PC-9 (cell line): ENCODE results near the gene AKAP11.
A peak's percentile ranks its signal among the peaks of the same experiment; 100 is the strongest.

Source experiments
- CTCF ChIP-seq: fragments of 200-600 bp; sonication (generic); conservative IDR thresholded peaks from 2 replicates; pipeline ENCODE4 v1.6.1; 2017; ENCODE audit warnings: mixed run types, antibody characterized with exemption, mild to moderate bottlenecking, moderate library complexity
- EZH2 ChIP-seq: fragments of 200-600 bp; sonication (generic); IDR thresholded peaks from 2 replicates; pipeline ENCODE4 v1.8.0; 2017; ENCODE audit warnings: antibody characterized with exemption, low read depth

GRCh38 chr13:42333613-42334328 is 61.8 kb downstream of the AKAP11 start:
- TF ChIP-seq CTCF (peak; percentile 56), EZH2 (no peak)
